NCI-H524 (cell line): ENCODE data around the gene MYLK.
A peak's percentile ranks its signal among the peaks of the same experiment; 100 is the strongest.

Experiments
- DNase-seq, 2 experiments: peaks; one replicate each; lab custom pipeline; 2025; lab: John Stamatoyannopoulos, UW

The MYLK gene

GRCh38 chr3:123590685-123591450 lies 293.3 kb downstream of the MYLK start:
- DNase-seq, result no peak

- no peak for DNase-seq
These were observed 296.7 kb downstream of the MYLK start for GRCh38 chr3:123587401-123587800.

- no peak for DNase-seq
These were observed 297.2 kb downstream of the MYLK start for GRCh38 chr3:123586968-123587367.

- DNase-seq, result peak; percentile 91 to 92
These were observed 298.0 kb downstream of the MYLK start for GRCh38 chr3:123586131-123586530.

- peak; percentile 99 for DNase-seq
These were observed 298.9 kb downstream of the MYLK start, which contains the start of gene HACD2 for GRCh38 chr3:123584988-123585937. Gene HACD2 (minus strand): TSS chr3:123585053. CDS start chr3:123585027, 26 bp downstream.

GRCh38 chr3:123584284-123584987 lies 299.7 kb downstream of the MYLK start:
- DNase-seq, result peak; percentile 29 to 60

- no peak for DNase-seq
These were observed 300.6 kb downstream of the MYLK start for GRCh38 chr3:123583561-123583960.

GRCh38 chr3:123582315-123582714 lies 301.8 kb downstream of the MYLK start:
- DNase-seq, result no peak

GRCh38 chr3:123576122-123576521 lies 308.0 kb downstream of the MYLK start:
- no peak for DNase-seq

- DNase-seq, result no peak
These were observed 312.2 kb downstream of the MYLK start for GRCh38 chr3:123571973-123572365.

GRCh38 chr3:123571264-123571972 lies 312.7 kb downstream of the MYLK start:
- DNase-seq, result no peak

GRCh38 chr3:123568875-123569274 lies 315.3 kb downstream of the MYLK start:
- no peak for DNase-seq

GRCh38 chr3:123568034-123568433 lies 316.1 kb downstream of the MYLK start:
- DNase-seq, result no peak

- DNase-seq, result no peak
These were observed 320.1 kb downstream of the MYLK start for GRCh38 chr3:123564056-123564455.

GRCh38 chr3:123562547-123562946 lies 321.6 kb downstream of the MYLK start:
- DNase-seq, result no peak

- DNase-seq, result no peak
These were observed 322.9 kb downstream of the MYLK start for GRCh38 chr3:123561188-123561587.
